Pancreas (tissue), 10 donors: ENCODE measurements around the gene PRDM1. TPM values are rescaled to one million over a fixed set of nuclear protein-coding genes. Genes with fewer than 3 reads are reported as not detected.
A peak's percentile ranks its signal among the peaks of the same experiment; 100 is the strongest.

Experiments used
- ATAC-seq, 4 donors: fragments of 200-7000 bp; cut with Tn5 transposase; one replicate each; pipeline versions ENCODE4 v1.8.0 to v1.9.1; 2020; ENCODE audit warnings: mild to moderate bottlenecking in 4 of 4, moderate library complexity in 4 of 4
- DNase-seq, 6 donors: peaks; one replicate each; pipeline ENCODE4 v3.0.0-alpha.2; 2020
- FAIRE-seq: peaks from 2 replicates; lab custom pipeline; 2012; peaks lifted over from hg19 to GRCh38; lab: Jason Lieb, UNC
- H3K27ac ChIP-seq, 4 donors: fragments of 200-600 bp; sonication (generic); 1 replicate in 3 of 4; 2 replicates in 1 of 4; pipeline versions ENCODE4 v1.5.0 to v1.8.0; 2020
- H3K27me3 ChIP-seq, 4 donors: fragments of 200-600 bp; one replicate each; pipeline ENCODE4 v1.8.0; 2021
- H3K36me3 ChIP-seq, 3 donors: fragments of 200-600 bp; sonication (generic) in 1 of 3; one replicate each; pipeline versions ENCODE4 v1.5.0 to v1.8.0; 2020 to 2021
- H3K4me1 ChIP-seq, 3 donors: fragments of 200-600 bp; one replicate each; pipeline ENCODE4 v1.8.0; 2021
- H3K4me3 ChIP-seq, 4 donors: fragments of 200-600 bp; sonication (generic) in 2 of 4; one replicate each; pipeline versions ENCODE4 v1.5.0 to v1.8.0; 2020 to 2021
- H3K9me3 ChIP-seq, 4 donors: fragments of 200-600 bp; one replicate each; pipeline ENCODE4 v1.8.0; 2021
- CTCF ChIP-seq, 4 donors: fragments of 200-600 bp; sonication (generic) in 3 of 4; IDR thresholded peaks; one replicate each; pipeline versions ENCODE4 v1.5.0 to v1.8.0; 2021; ENCODE audit warnings: antibody characterized with exemption in 4 of 4
- WGBS, 2 donors: extraction: QIAGEN DNeasy Blood & Tissue Kit; methylation state at CpG; one replicate each; pipeline ENCODE4 v1.1.7; 2013; 5-methylcytosine and 5-hydroxymethylcytosine counted together
- intact Hi-C, 3 donors: fragments of 100-400 bp; cut with DNase I; formaldehyde crosslinking; loops; one replicate each; pipeline versions ENCODE4 v1.11.1 to v1.14.2; 2022
- polyA plus RNA-seq, 2 donors: library from polyadenylated mRNA; stranded (reverse); fragments of 200-250 nt; gene quantifications; one replicate each; pipeline ENCODE4 v1.2.3, GENCODE V29; 2013
- total RNA-seq, 6 donors: library from RNA; stranded (reverse); fragmentation: NEBNext Ultra II Directional in 4 of 6; extraction: Animal tissue kit (Norgen Biotek cat#: 25700) in 4 of 6; gene quantifications; one replicate each; pipeline versions ENCODE4 v1.2.1 to v1.2.4, GENCODE V29; 2021 to 2023
- donor health status: healthy with polysubstance abuse.
- donor health status: DM: no; HTN: no; CAD: no; lungs with moderate emphysema.
- donor health status: DM: no; HTN: no; CAD: no.
- donor health status: control.
- donor health status: control.
- donor health status: Bipolar disorder and iron deficiency.
- donor health status: DM: yes; HTN: yes; CAD: no.
- donor health status: DM: no; HTN: no; CAD: no.
- donor health status: DM: no; HTN: no; CAD: no.
- donor health status: DM: yes; HTN: yes; CAD: no.

Gene PRDM1
- total and polyA plus RNA-seq, 8 donors = 0.30 to 5.5 (median 0.96) TPM

DNA sequence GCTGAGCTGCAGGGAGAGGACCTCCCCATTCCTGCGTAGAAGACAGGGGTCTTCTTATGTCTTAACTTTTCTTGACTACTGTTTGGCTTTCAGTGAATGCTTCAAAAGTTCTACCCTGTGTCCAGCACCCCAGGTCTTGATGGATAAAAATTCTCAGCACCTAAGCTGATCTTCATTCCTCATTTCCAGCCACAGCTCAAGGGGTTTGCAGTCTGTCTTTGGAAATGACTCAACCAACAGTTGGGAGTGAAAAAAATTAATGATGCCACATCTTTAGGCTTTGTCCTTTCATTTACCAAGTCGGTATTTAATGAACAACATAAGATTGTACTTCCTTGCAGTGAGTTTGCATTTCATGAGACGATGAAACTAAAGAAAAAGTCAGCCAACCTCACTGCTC, 40.3 kb downstream of the PRDM1 start:
- ATAC-seq = no peak
- H3K4me1 ChIP-seq = no peaks in the 10 kb centered on the region
- H3K27me3 ChIP-seq = no peaks in the 10 kb centered on the region
- WGBS, 2 donors = 66 to 77% methylated on average over 3 of the region's 3 CpGs
- DNase-seq = no peak
- no peaks in the 10 kb centered on the region for H3K36me3 ChIP-seq
- no peaks in the 10 kb centered on the region for H3K9me3 ChIP-seq
- H3K4me3 ChIP-seq = no peak overlapping the region
- no peak for TF ChIP-seq CTCF (IDR thresholded peaks at IDR 0.05)
- no peak overlapping the region for H3K27ac ChIP-seq
- intact Hi-C loops = no loop called here
- no peak for FAIRE-seq

DNA sequence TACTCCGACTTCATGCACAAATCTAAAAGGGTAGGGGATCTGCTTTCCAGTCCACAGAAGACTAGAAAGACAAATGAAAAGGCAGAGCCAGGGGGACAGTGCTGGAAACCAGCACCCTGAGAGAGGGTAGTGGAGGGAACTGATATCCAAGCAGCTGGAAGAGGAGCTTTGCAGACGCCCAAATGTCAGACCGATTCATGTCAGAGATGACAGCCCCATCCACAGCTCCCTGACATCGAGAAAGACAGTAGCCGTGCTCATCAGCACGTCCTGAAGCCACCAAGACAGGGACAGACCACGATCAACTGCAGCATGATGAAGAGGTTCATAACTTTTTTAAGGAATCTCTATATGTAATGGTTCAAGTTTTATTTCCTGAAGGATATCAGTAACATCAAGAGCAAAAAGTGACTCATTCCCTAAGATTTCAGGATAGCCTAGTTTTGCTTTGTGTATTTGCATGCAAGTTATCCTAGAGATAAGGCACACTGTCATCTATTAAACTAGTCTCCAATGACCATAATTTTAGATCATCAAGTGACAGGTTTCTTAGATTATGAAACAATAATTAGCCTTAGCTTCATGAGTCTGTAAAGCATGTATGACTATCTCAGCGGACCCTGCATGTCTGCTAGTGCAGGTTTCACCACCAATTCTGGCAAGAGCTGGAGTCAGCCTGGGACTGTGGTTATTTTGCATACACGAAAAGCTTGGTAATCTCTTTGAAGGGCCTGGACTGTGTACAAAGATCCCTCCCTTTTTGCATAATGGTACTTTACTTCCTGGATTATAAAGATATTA, 43.0 kb downstream of the PRDM1 start:
- no peak for TF ChIP-seq CTCF (IDR thresholded peaks at IDR 0.05)
- FAIRE-seq (no peak), DNase-seq (no peak)

GRCh38 chr6:106132153-106132698, 46.1 kb downstream of the PRDM1 start:
- Histone ChIP-seq H3K4me3 (no peak overlapping the region), H3K36me3 (no peaks in the 10 kb centered on the region), H3K27ac (no peak overlapping the region), H3K27me3 (no peaks in the 10 kb centered on the region), H3K9me3 (no peaks in the 10 kb centered on the region), H3K4me1 (no peaks in the 10 kb centered on the region)
- ATAC-seq (no peak), DNase-seq (no peak), FAIRE-seq (no peak)
- no peak for TF ChIP-seq CTCF (IDR thresholded peaks at IDR 0.05)
- intact Hi-C loops = no loop called here
- WGBS, 2 donors = 77 to 84% methylated on average over 10 of the region's 10 CpGs

More for the DNA sequence above, 43.0 kb downstream of the PRDM1 start:
- H3K9me3 ChIP-seq = no peaks in the 10 kb centered on the region
- H3K4me1 ChIP-seq = no peaks in the 10 kb centered on the region
- intact Hi-C loops = no loop called here
- WGBS, 2 donors = 58 to 64% methylated on average over 9 of the region's 9 CpGs
- ATAC-seq = peak in 2 of 4 donors; percentile 37 to 60
- H3K4me3 ChIP-seq = no peak overlapping the region
- no peaks in the 10 kb centered on the region for H3K27me3 ChIP-seq
- H3K36me3 ChIP-seq = no peaks in the 10 kb centered on the region
- no peak overlapping the region for H3K27ac ChIP-seq

DNA sequence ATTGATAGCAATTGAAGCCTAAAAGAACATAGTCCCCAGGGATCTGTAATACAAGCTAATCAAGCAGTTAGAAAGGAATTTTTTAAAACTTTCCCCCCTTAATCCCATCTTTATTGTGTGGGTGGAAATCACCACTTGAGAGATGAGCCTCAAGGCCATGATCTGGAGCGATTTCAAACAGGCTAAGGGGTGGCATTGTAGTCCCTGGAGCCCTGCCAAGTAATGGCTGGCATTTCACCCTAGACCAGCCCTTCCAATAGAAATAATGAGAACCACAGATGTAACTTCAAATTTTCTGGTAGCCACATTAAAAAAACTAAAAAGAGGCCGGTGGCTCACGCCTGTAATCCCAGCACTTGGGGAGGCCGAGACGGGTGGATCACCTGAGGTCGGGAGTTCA, 46.9 kb downstream of the PRDM1 start:
- Histone ChIP-seq H3K4me1 (no peaks in the 10 kb centered on the region), H3K27me3 (no peaks in the 10 kb centered on the region), H3K27ac (no peak overlapping the region), H3K9me3 (no peaks in the 10 kb centered on the region), H3K36me3 (no peaks in the 10 kb centered on the region), H3K4me3 (no peak overlapping the region)
- no peak for TF ChIP-seq CTCF (IDR thresholded peaks at IDR 0.05)
- intact Hi-C loops = no loop called here
- FAIRE-seq (no peak), ATAC-seq (no peak), DNase-seq (no peak)
- 84 to 86% methylated on average over 6 of the region's 6 CpGs for WGBS, 2 donors
